Cardiac muscle cell (in vitro differentiated cells and primary cell): Measurements from ENCODE around the gene OSBP2. TPM values are rescaled to one million over a fixed set of nuclear protein-coding genes. Genes with fewer than 3 reads are reported as not detected.
A peak's percentile ranks its signal among the peaks of the same experiment; 100 is the strongest.

Source experiments
- DNase-seq, 2 donors: peaks; one replicate each; pipeline versions ENCODE4 v3.0.0 to v3.0.0-alpha.2; 2010 to 2017; ENCODE audit warnings: low read depth in 1 of 2, low spot score in 1 of 2
- H3K27ac ChIP-seq: fragments of 200-600 bp; sonication (generic); 2 replicates; pipeline ENCODE4 v1.5.1; 2016
- H3K27me3 ChIP-seq: fragments of 200-600 bp; sonication (generic); 2 replicates; pipeline ENCODE4 v1.6.0; 2016; ENCODE audit warnings: control low read depth
- H3K36me3 ChIP-seq: fragments of 200-600 bp; sonication (generic); 2 replicates; pipeline ENCODE4 v1.5.1; 2016; ENCODE audit warnings: control low read depth
- H3K4me1 ChIP-seq: fragments of 200-600 bp; sonication (generic); 2 replicates; pipeline ENCODE4 v1.8.1; 2017; ENCODE audit warnings: low read depth, mild to moderate bottlenecking, mixed run types
- H3K4me3 ChIP-seq: fragments of 200-600 bp; sonication (generic); 2 replicates; pipeline ENCODE4 v1.5.1; 2016; ENCODE audit warnings: mild to moderate bottlenecking
- H3K9me3 ChIP-seq: fragments of 200-600 bp; sonication (generic); 2 replicates; pipeline ENCODE4 v1.5.1; 2017; ENCODE audit warnings: low read depth, mild to moderate bottlenecking, control low read depth
- polyA plus RNA-seq: library from polyadenylated mRNA; unstranded; fragments of >200 nt; fragmentation: Nextera tagmentation; extraction: Ambion mirVana; gene quantifications from 2 replicates; pipeline ENCODE4 v1.2.1, GENCODE V29; 2016
- total RNA-seq: library from RNA; depleted of rRNA; stranded (reverse); fragments of >200 nt; gene quantifications from 2 replicates; pipeline ENCODE4 v1.2.3, GENCODE V29; 2016
- TF ChIP-seq, protein P1 (sequence below): IDR thresholded peaks from 2 replicates; pipeline ENCODE4 v1.5.1; 2012; ENCODE audit warnings: low read depth, mild to moderate bottlenecking, low read length

The OSBP2 gene
- total and polyA plus RNA-seq, 2 experiments from 2014 or later = 19.4 to 32.5 TPM

- Histone ChIP-seq H3K9me3 (no peaks in the 10 kb centered on the region), H3K36me3 (no peaks in the 10 kb centered on the region), H3K27ac (no peak overlapping the region), H3K4me1 (no peaks in the 10 kb centered on the region), H3K27me3 (peaks cover 67% of the 10 kb centered on the region), H3K4me3 (peak overlapping the region; percentile 19)
- TF ChIP-seq, protein P1, sequence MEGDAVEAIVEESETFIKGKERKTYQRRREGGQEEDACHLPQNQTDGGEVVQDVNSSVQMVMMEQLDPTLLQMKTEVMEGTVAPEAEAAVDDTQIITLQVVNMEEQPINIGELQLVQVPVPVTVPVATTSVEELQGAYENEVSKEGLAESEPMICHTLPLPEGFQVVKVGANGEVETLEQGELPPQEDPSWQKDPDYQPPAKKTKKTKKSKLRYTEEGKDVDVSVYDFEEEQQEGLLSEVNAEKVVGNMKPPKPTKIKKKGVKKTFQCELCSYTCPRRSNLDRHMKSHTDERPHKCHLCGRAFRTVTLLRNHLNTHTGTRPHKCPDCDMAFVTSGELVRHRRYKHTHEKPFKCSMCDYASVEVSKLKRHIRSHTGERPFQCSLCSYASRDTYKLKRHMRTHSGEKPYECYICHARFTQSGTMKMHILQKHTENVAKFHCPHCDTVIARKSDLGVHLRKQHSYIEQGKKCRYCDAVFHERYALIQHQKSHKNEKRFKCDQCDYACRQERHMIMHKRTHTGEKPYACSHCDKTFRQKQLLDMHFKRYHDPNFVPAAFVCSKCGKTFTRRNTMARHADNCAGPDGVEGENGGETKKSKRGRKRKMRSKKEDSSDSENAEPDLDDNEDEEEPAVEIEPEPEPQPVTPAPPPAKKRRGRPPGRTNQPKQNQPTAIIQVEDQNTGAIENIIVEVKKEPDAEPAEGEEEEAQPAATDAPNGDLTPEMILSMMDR = no peak
- DNase-seq = peak in 1 of 2 donors; percentile 4
These were observed 127.7 kb downstream of the OSBP2 start for GRCh38 chr22:30822216-30823014.

GRCh38 chr22:30823015-30823370 is 128.3 kb downstream of the OSBP2 start:
- no peaks in the 10 kb centered on the region for H3K36me3 ChIP-seq
- TF ChIP-seq, protein P1 = no peak
- no peaks in the 10 kb centered on the region for H3K4me1 ChIP-seq
- H3K9me3 ChIP-seq = no peaks in the 10 kb centered on the region
- peak; percentile 8 to 11 for DNase-seq
- H3K27me3 ChIP-seq = peaks cover 67% of the 10 kb centered on the region
- H3K4me3 ChIP-seq = no peak overlapping the region
- no peak overlapping the region for H3K27ac ChIP-seq

GRCh38 chr22:30824096-30824495 is 129.4 kb downstream of the OSBP2 start:
- peaks cover 58% of the 10 kb centered on the region for H3K27me3 ChIP-seq
- no peak overlapping the region for H3K27ac ChIP-seq
- H3K36me3 ChIP-seq = no peaks in the 10 kb centered on the region
- no peaks in the 10 kb centered on the region for H3K9me3 ChIP-seq
- no peak for DNase-seq
- no peak overlapping the region for H3K4me3 ChIP-seq
- TF ChIP-seq, protein P1 = no peak
- H3K4me1 ChIP-seq = no peaks in the 10 kb centered on the region

DNA sequence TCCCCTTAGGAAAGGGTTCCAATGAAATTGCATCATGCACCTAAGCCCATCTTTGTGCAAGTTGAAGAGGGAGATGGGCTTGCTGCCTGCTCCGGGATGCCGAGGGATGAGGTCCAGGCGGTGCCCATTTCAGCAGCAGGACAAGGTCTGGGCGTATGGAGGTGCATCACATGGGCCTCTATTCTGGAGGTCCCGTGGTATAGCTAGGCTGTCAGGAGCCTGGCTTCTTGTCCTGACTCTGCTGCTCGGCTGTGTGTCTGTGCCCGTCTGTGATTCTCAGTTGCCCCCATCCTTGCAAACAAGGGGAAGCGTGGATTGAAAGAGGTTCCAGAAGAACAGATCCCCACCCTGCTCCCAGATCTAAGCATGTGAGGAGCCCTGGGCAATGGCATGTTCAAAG is 130.0 kb downstream of the OSBP2 start:
- no peak overlapping the region for H3K4me3 ChIP-seq
- no peak overlapping the region for H3K27ac ChIP-seq
- no peak for DNase-seq
- H3K36me3 ChIP-seq = no peaks in the 10 kb centered on the region
- peaks cover 54% of the 10 kb centered on the region for H3K27me3 ChIP-seq
- TF ChIP-seq, protein P1 = no peak
- no peaks in the 10 kb centered on the region for H3K4me1 ChIP-seq
- no peaks in the 10 kb centered on the region for H3K9me3 ChIP-seq

GRCh38 chr22:30825711-30826505 is 131.2 kb downstream of the OSBP2 start:
- H3K27me3 ChIP-seq = peaks cover 43% of the 10 kb centered on the region

More at GRCh38 chr22:30825711-30826505, 131.2 kb downstream of the OSBP2 start:
- no peak overlapping the region for H3K27ac ChIP-seq
- no peaks in the 10 kb centered on the region for H3K4me1 ChIP-seq
- DNase-seq = no peak
- TF ChIP-seq, protein P1 = no peak
- no peaks in the 10 kb centered on the region for H3K9me3 ChIP-seq
- no peak overlapping the region for H3K4me3 ChIP-seq
- no peaks in the 10 kb centered on the region for H3K36me3 ChIP-seq
